IMR-90 (cell line): ENCODE measurements around the gene MMP21. TPM values are rescaled to one million over a fixed set of nuclear protein-coding genes. Genes with fewer than 3 reads are reported as not detected.

Experiments
- ATAC-seq: fragments of 200-7000 bp; cut with Tn5 transposase; 2 replicates; pipeline ENCODE4 v1.9.1; 2020; ENCODE audit warnings: low read depth, mild to moderate bottlenecking, moderate library complexity
- BruUV-seq: library from RNA; stranded (reverse); fragments of 400-500 nt; replicated peaks from 2 replicates; lab custom pipeline; 2021; lab: Mats Ljungman, UMichigan
- CTCF ChIA-PET: fragments of 300-600 bp; formaldehyde crosslinking; extraction: SDS; loops from one replicate; lab custom pipeline; 2021; ENCODE audit warnings: antibody characterized with exemption; lab: Yijun Ruan, JAX
- POLR2A ChIA-PET: fragments of 300-600 bp; sonication (Branson Sonifier 250); formaldehyde crosslinking; loops from one replicate; lab custom pipeline; 2022; ENCODE audit warnings: antibody characterized with exemption; ENCODE audit not compliant: unreplicated experiment; lab: Charles Lee
- DNase-seq: peaks from one replicate; pipeline ENCODE4 v3.0.0; 2013
- H2AFZ ChIP-seq: replicated peaks from 2 replicates; pipeline ENCODE3; 2013; ENCODE audit warnings: low read length, mild to moderate bottlenecking; ENCODE audit not compliant: poor library complexity
- H2AK5ac ChIP-seq: 2 replicates; pipeline ENCODE4 v1.6.1; 2013; ENCODE audit warnings: low read depth, low read length, inconsistent platforms
- H2AK9ac ChIP-seq: replicated peaks from 2 replicates; pipeline ENCODE3; 2013; ENCODE audit warnings: mild to moderate bottlenecking, low read depth, low read length, moderate library complexity; ENCODE audit not compliant: poor library complexity
- H2BK120ac ChIP-seq: 2 replicates; pipeline ENCODE4 v1.6.1; 2013; ENCODE audit warnings: low read depth, low read length, inconsistent platforms
- H2BK15ac ChIP-seq: 3 replicates; pipeline ENCODE4 v1.6.1; 2013; ENCODE audit warnings: low read depth, low read length, inconsistent platforms
- H2BK20ac ChIP-seq: 2 replicates; pipeline ENCODE4 v1.6.1; 2013; ENCODE audit warnings: low read depth, mild to moderate bottlenecking, inconsistent platforms, low read length, moderate library complexity
- H2BK5ac ChIP-seq: 2 replicates; pipeline ENCODE4 v1.6.1; 2013; ENCODE audit warnings: mild to moderate bottlenecking, low read depth, low read length, inconsistent platforms; ENCODE audit not compliant: poor library complexity, severe bottlenecking
- H3K14ac ChIP-seq: replicated peaks from 2 replicates; pipeline ENCODE4 v1.6.1; 2013; ENCODE audit warnings: low read depth, low read length, inconsistent platforms
- H3K18ac ChIP-seq: 2 replicates; pipeline ENCODE4 v1.6.1; 2013; ENCODE audit warnings: low read depth, low read length, control low read depth
- H3K23ac ChIP-seq: 2 replicates; pipeline ENCODE4 v1.6.1; 2013; ENCODE audit warnings: low read depth, low read length, inconsistent platforms
- H3K27ac ChIP-seq: 2 replicates; pipeline ENCODE4 v1.5.1; 2013; ENCODE audit warnings: mild to moderate bottlenecking, control low read depth, low read length; ENCODE audit not compliant: insufficient read depth
- H3K27me3 ChIP-seq: 2 replicates; pipeline ENCODE4 v1.6.1; 2013; ENCODE audit warnings: low read length; ENCODE audit not compliant: control insufficient read depth, insufficient read depth
- H3K36me3 ChIP-seq: 2 replicates; pipeline ENCODE4 v1.6.1; 2013; ENCODE audit warnings: low read length, mixed read lengths; ENCODE audit not compliant: control insufficient read depth, insufficient read depth
- H3K4ac ChIP-seq: 2 replicates; pipeline ENCODE4 v1.6.1; 2013; ENCODE audit warnings: low read depth, low read length, inconsistent platforms
- H3K4me1 ChIP-seq: 2 replicates; pipeline ENCODE4 v1.6.1; 2013; ENCODE audit warnings: low read length, mixed read lengths; ENCODE audit not compliant: control insufficient read depth, insufficient read depth
- H3K4me2 ChIP-seq: 2 replicates; pipeline ENCODE4 v1.6.1; 2013; ENCODE audit warnings: low read depth, mild to moderate bottlenecking, control low read depth, low read length, moderate library complexity
- H3K4me3 ChIP-seq: 2 replicates; pipeline ENCODE4 v1.5.1; 2013; ENCODE audit warnings: low read depth, mild to moderate bottlenecking, control low read depth, low read length, moderate library complexity; ENCODE audit not compliant: insufficient read depth
- H3K56ac ChIP-seq: 2 replicates; pipeline ENCODE4 v1.6.1; 2013; ENCODE audit warnings: low read length, inconsistent platforms; ENCODE audit not compliant: insufficient read depth; ENCODE audit errors: extremely low read depth
- H3K79me1 ChIP-seq, 2 experiments: 2 replicates each; pipeline ENCODE4 v1.6.1; 2013; ENCODE audit warnings: low read length in 2 of 2, inconsistent platforms in 1 of 2, low read depth in 1 of 2
- H3K9ac ChIP-seq: 2 replicates; pipeline ENCODE4 v1.6.1; 2013; ENCODE audit warnings: low read depth, low read length, control low read depth
- H3K9me1 ChIP-seq: 2 replicates; pipeline ENCODE4 v1.6.1; 2013; ENCODE audit warnings: low read length, inconsistent platforms; ENCODE audit not compliant: insufficient read depth
- H3K9me3 ChIP-seq: 2 replicates; pipeline ENCODE4 v1.6.1; 2013; ENCODE audit warnings: low read length; ENCODE audit not compliant: control insufficient read depth, insufficient read depth
- H4K20me1 ChIP-seq: 2 replicates; pipeline ENCODE4 v1.6.1; 2013; ENCODE audit warnings: low read length, inconsistent platforms; ENCODE audit not compliant: insufficient read depth
- H4K5ac ChIP-seq: 2 replicates; pipeline ENCODE4 v1.6.1; 2013; ENCODE audit warnings: mild to moderate bottlenecking, low read depth, low read length, control low read depth
- H4K8ac ChIP-seq, 2 experiments: 2 replicates each; pipeline ENCODE4 v1.6.1; 2013; ENCODE audit warnings: low read depth in 2 of 2, low read length in 2 of 2, control low read depth in 1 of 2, inconsistent platforms in 1 of 2
- H4K91ac ChIP-seq: 2 replicates; pipeline ENCODE4 v1.6.1; 2013; ENCODE audit warnings: low read depth, low read length, inconsistent platforms; ENCODE audit not compliant: insufficient read depth
- MAFK ChIP-seq: IDR thresholded peaks from 2 replicates; pipeline ENCODE4 v1.6.1; 2012; ENCODE audit warnings: low read depth, low read length, improper control_type of control experiment
- POLR2A ChIP-seq: IDR thresholded peaks from 2 replicates; pipeline ENCODE4 v1.6.1; 2012; ENCODE audit warnings: mild to moderate bottlenecking, low read depth, low read length
- RAD21 ChIP-seq: IDR thresholded peaks from 2 replicates; pipeline ENCODE4 v1.6.1; 2012; ENCODE audit warnings: low read length, improper control_type of control experiment
- WGBS, 2 experiments: methylation state at CpG; one replicate each; pipeline versions ENCODE4 v1.1.5 to v1.1.7; 2013; ENCODE audit warnings: missing lambda C conversion rate in 2 of 2; ENCODE audit not compliant: insufficient read length in 1 of 2; ENCODE audit errors: extremely low coverage in 2 of 2; 5-methylcytosine and 5-hydroxymethylcytosine counted together
- dilution Hi-C: fragments of 300-500 bp; cut with HindIII; formaldehyde crosslinking; loops from one replicate; pipeline ENCODE4 v1.14.3; 2018; ENCODE audit warnings: low sequenced_read_pairs; ENCODE audit not compliant: unreplicated experiment
- in situ Hi-C: fragments of 300-500 bp; cut with MboI; formaldehyde crosslinking; loops from 3 replicates; pipeline ENCODE4 v1.14.3; 2019; ENCODE audit warnings: low sequenced_read_pairs, inconsistent platforms, mixed read lengths
- intact Hi-C: fragments of 100-400 bp; cut with micrococcal nuclease; formaldehyde crosslinking; loops from 2 replicates; pipeline ENCODE4 v1.10.0; 2022
- polyA plus RNA-seq, 3 experiments: library from polyadenylated mRNA; depleted of rRNA; stranded (reverse); fragments of >200 nt; gene quantifications; 2 replicates each; pipeline ENCODE4 v1.2.3, GENCODE V29; 2012; ENCODE audit warnings: low replicate concordance in 1 of 3
- total RNA-seq: library from RNA; depleted of rRNA; stranded (reverse); fragments of >200 nt; gene quantifications from 2 replicates; pipeline ENCODE4 v1.2.3, GENCODE V29; 2012

The MMP21 gene
- total and polyA plus RNA-seq, 2 of the 4 experiments (the other 2 are of a cell fraction) = not detected

DNA sequence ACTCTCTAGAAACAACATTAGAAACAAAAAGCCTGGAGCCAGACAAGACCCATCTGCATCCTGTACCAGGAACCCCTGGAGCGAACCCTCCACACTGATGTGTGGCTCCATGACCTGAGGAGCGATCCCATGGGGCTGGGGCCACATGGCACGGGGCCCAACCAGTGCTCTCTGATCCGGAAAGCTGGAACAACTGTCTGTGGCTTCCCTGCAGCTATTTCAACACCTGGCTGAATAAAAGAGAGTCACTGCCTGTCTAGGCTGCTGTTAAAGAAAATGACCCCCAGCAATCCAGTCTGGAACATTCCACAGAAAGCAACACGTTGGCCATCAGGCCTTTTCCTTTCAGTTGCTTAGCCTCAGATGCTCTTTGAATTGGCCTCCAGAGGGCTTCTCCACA is 26.5 kb upstream of the MMP21 start:
- TF ChIP-seq POLR2A (no peak), MAFK (no peak), RAD21 (no peak)
- intact Hi-C loops (no loop called here), dilution Hi-C loops (no loop called here), in situ Hi-C loops (no loop called here)
- no peak overlapping the region for H3K4me2 ChIP-seq
- no peak overlapping the region for H3K4ac ChIP-seq
- no peak overlapping the region for H3K18ac ChIP-seq
- H2BK15ac ChIP-seq = no peak overlapping the region
- H3K9me1 ChIP-seq = no peaks in the 10 kb centered on the region; the same call in 1 of the 2 replicates
- no peak overlapping the region for H4K8ac ChIP-seq
- ChIA-PET POLR2A (no interaction called here), CTCF (no interaction called here)
- no peak overlapping the region for H3K56ac ChIP-seq
- H3K9ac ChIP-seq = no peak overlapping the region
- H2BK20ac ChIP-seq = no peak overlapping the region
- H3K36me3 ChIP-seq = peaks cover 29% of the 10 kb centered on the region
- no peaks in the 10 kb centered on the region for H4K20me1 ChIP-seq
- no peak overlapping the region for H2AK5ac ChIP-seq
- H4K91ac ChIP-seq = no peak overlapping the region
- WGBS, 2 experiments = 86% methylated on average over 4 of the region's 5 CpGs; no CpG with 5 or more reads in 1 of the 2 experiments
- H3K9me3 ChIP-seq = no peaks in the 10 kb centered on the region
- no peak overlapping the region for H3K4me3 ChIP-seq
- H2BK5ac ChIP-seq = no peak overlapping the region
- DNase-seq (no peak), ATAC-seq (no peak)
- H3K79me1 ChIP-seq = no peaks in the 10 kb centered on the region
- no peak overlapping the region for H3K27ac ChIP-seq
- H3K27me3 ChIP-seq = no peaks in the 10 kb centered on the region
- no peak overlapping the region for H2BK120ac ChIP-seq
- no peak overlapping the region for H4K5ac ChIP-seq
- H2AFZ ChIP-seq = no peak overlapping the region
- no peak overlapping the region for H3K14ac ChIP-seq
- no TSS peak for BruUV-seq
- H3K23ac ChIP-seq = no peak overlapping the region
- no peak overlapping the region for H2AK9ac ChIP-seq
- H3K4me1 ChIP-seq = no peaks in the 10 kb centered on the region
